ENCODE data around the gene ABCA1.

DNA sequence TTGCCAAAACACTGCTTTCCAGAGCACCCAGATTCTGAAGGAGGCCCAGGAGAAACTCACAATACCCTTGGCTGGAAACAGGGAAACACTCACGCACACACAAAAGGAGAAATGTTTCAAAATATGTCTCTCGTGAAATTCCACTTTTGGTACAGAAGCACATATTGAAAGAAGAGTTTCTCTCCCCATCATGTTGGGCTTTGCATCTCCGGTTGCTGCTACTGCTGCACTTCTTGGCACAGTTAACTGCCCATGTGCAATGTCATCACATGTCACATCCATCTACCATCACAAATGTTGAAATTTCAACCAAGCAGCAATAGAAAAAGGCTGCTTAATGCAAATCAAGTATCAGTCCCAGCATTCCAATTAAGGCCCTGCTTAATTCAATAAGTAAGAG lies 72.1 kb downstream of the ABCA1 start:
- no peak for TF ChIP-seq FOXM1 (IDR thresholded peaks at IDR 0.05; ENCODE audit: borderline replicate concordance)
- TF ChIP-seq NFRKB (IDR thresholded peaks at IDR 0.05): no peak
- no peak for TF ChIP-seq SUZ12 (IDR thresholded peaks at IDR 0.05)
- TF ChIP-seq, protein P1, sequence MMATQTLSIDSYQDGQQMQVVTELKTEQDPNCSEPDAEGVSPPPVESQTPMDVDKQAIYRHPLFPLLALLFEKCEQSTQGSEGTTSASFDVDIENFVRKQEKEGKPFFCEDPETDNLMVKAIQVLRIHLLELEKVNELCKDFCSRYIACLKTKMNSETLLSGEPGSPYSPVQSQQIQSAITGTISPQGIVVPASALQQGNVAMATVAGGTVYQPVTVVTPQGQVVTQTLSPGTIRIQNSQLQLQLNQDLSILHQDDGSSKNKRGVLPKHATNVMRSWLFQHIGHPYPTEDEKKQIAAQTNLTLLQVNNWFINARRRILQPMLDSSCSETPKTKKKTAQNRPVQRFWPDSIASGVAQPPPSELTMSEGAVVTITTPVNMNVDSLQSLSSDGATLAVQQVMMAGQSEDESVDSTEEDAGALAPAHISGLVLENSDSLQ (IDR thresholded peaks at IDR 0.05): no peak
- no peak for TF ChIP-seq FOXK2 (IDR thresholded peaks at IDR 0.05)
- TF ChIP-seq CTBP1 (IDR thresholded peaks at IDR 0.05; ENCODE audit: borderline replicate concordance): no peak
- TF ChIP-seq HDGF (IDR thresholded peaks at IDR 0.05; ENCODE audit: borderline replicate concordance): no peak
- TF ChIP-seq BHLHE40 (IDR thresholded peaks at IDR 0.05; ENCODE audit: borderline replicate concordance): no peak
- no peak for TF ChIP-seq FOXA1 (IDR thresholded peaks at IDR 0.05)
- TF ChIP-seq LEF1 (IDR thresholded peaks at IDR 0.05; ENCODE audit: borderline replicate concordance): no peak
- no peak for TF ChIP-seq SP1 (IDR thresholded peaks at IDR 0.05)
- no peak for TF ChIP-seq ELF4 (IDR thresholded peaks at IDR 0.05)
